NCI-H460 (cell line): Measurements from ENCODE around the gene REEP5. TPM values are rescaled to one million over a fixed set of nuclear protein-coding genes. Genes with fewer than 3 reads are reported as not detected.
"Not testable (repeated sequence)": the region's sequence is repeated elsewhere in the genome, so short reads cannot be mapped to it uniquely, and the experiment has no call there.

Experiments
- DNase-seq: peaks from one replicate; pipeline ENCODE4 v3.0.0-alpha.2; 2016; ENCODE audit warnings: low read depth; ENCODE audit errors: extremely low read depth
- total RNA-seq: library from RNA; depleted of rRNA; stranded (reverse); fragments of >200 nt; shearing (Covaris generic); gene quantifications from 2 replicates; pipeline ENCODE4 v1.2.3, GENCODE V29; 2014

REEP5 gene
- total RNA-seq, 1 experiment from 2014 or later = 58.2 TPM

- DNase-seq = no peak
These were observed 11.8 kb upstream of the REEP5 start for GRCh38 chr5:112933651-112934365.

- no peak for DNase-seq
These were observed 11.1 kb upstream of the REEP5 start for GRCh38 chr5:112933105-112933504.

- DNase-seq = no peak
These were observed 9.4 kb upstream of the REEP5 start for GRCh38 chr5:112931473-112931872.

GRCh38 chr5:112930082-112930344, 8.0 kb upstream of the REEP5 start:
- no peak for DNase-seq

- no peak for DNase-seq
These were observed 7.5 kb upstream of the REEP5 start for GRCh38 chr5:112929336-112930081.

- DNase-seq = no peak
These were observed 2.0 kb upstream of the REEP5 start for GRCh38 chr5:112923988-112924387.

- no peak for DNase-seq
These were observed 1.3 kb upstream of the REEP5 start for GRCh38 chr5:112923148-112923917.

GRCh38 chr5:112921026-112921832, 798 bp downstream of the REEP5 start:
- peak; percentile 52 for DNase-seq

- DNase-seq = no peak
These were observed 2.1 kb downstream of the REEP5 start for GRCh38 chr5:112919972-112920371.

GRCh38 chr5:112918679-112919078, 3.3 kb downstream of the REEP5 start:
- DNase-seq = no peak

GRCh38 chr5:112918136-112918535, 3.9 kb downstream of the REEP5 start:
- no peak for DNase-seq

GRCh38 chr5:112917453-112917995, 4.5 kb downstream of the REEP5 start:
- no peak for DNase-seq

- DNase-seq = no peak
These were observed 6.2 kb downstream of the REEP5 start for GRCh38 chr5:112915831-112916230.

GRCh38 chr5:112914584-112914983, 7.4 kb downstream of the REEP5 start:
- DNase-seq = no peak

- DNase-seq = no peak
These were observed 11.5 kb downstream of the REEP5 start for GRCh38 chr5:112910529-112910928.

GRCh38 chr5:112908854-112909253, 13.2 kb downstream of the REEP5 start:
- DNase-seq = no peak

GRCh38 chr5:112907166-112907631, 14.8 kb downstream of the REEP5 start:
- DNase-seq = no peak

- DNase-seq = no peak
These were observed 15.4 kb downstream of the REEP5 start for GRCh38 chr5:112906637-112907036.

GRCh38 chr5:112904996-112905395, 17.0 kb downstream of the REEP5 start:
- not testable (repeated sequence) for DNase-seq

GRCh38 chr5:112902561-112902960, 19.5 kb downstream of the REEP5 start:
- DNase-seq = no peak
